ENCODE data around the gene MYB.

The MYB gene

GRCh38 chr6:135189344-135189743 lies 8.2 kb downstream of the MYB start:
- no peak for DNase-seq (ENCODE audit: low read depth)

- DNase-seq (ENCODE audit: low read depth) = no peak
Measured at GRCh38 chr6:135191508-135192255, 10.6 kb downstream of the MYB start.

- DNase-seq (ENCODE audit: low read depth) = no peak
Measured at GRCh38 chr6:135192256-135193174, 11.4 kb downstream of the MYB start.

GRCh38 chr6:135193221-135193620 lies 12.1 kb downstream of the MYB start:
- DNase-seq (ENCODE audit: low read depth) = no peak

GRCh38 chr6:135195041-135195440 lies 13.9 kb downstream of the MYB start:
- DNase-seq (ENCODE audit: low read depth) = no peak

- no peak for DNase-seq (ENCODE audit: low read depth)
Measured at GRCh38 chr6:135195522-135195921, 14.4 kb downstream of the MYB start.

GRCh38 chr6:135196739-135197510 lies 15.8 kb downstream of the MYB start:
- no peak for DNase-seq (ENCODE audit: low read depth)

GRCh38 chr6:135202836-135203235 lies 21.7 kb downstream of the MYB start:
- no peak for DNase-seq (ENCODE audit: low read depth)

GRCh38 chr6:135204951-135205350 lies 23.8 kb downstream of the MYB start:
- DNase-seq (ENCODE audit: low read depth) = no peak

GRCh38 chr6:135209803-135210202 lies 28.7 kb downstream of the MYB start:
- no peak for DNase-seq (ENCODE audit: low read depth)

- no peak for DNase-seq (ENCODE audit: low read depth)
Measured at GRCh38 chr6:135210632-135211305, 29.7 kb downstream of the MYB start.

GRCh38 chr6:135211306-135211702 lies 30.2 kb downstream of the MYB start:
- no peak for DNase-seq (ENCODE audit: low read depth)

GRCh38 chr6:135212020-135212806 lies 31.1 kb downstream of the MYB start:
- no peak for DNase-seq (ENCODE audit: low read depth)

GRCh38 chr6:135212935-135213334 lies 31.8 kb downstream of the MYB start:
- DNase-seq (ENCODE audit: low read depth) = no peak

GRCh38 chr6:135213616-135214015 lies 32.5 kb downstream of the MYB start:
- no peak for DNase-seq (ENCODE audit: low read depth)

- no peak for DNase-seq (ENCODE audit: low read depth)
Measured at GRCh38 chr6:135215160-135215559, 34.1 kb downstream of the MYB start.

GRCh38 chr6:135215563-135215962 lies 34.5 kb downstream of the MYB start:
- no peak for DNase-seq (ENCODE audit: low read depth)

GRCh38 chr6:135217663-135218062 lies 36.6 kb downstream of the MYB start:
- no peak for DNase-seq (ENCODE audit: low read depth)

- no peak for DNase-seq (ENCODE audit: low read depth)
Measured at GRCh38 chr6:135219346-135219745, 38.2 kb downstream of the MYB start.

- no peak for DNase-seq (ENCODE audit: low read depth)
Measured at GRCh38 chr6:135221042-135221441, 39.9 kb downstream of the MYB start.

- DNase-seq (ENCODE audit: low read depth) = no peak
Measured at GRCh38 chr6:135221505-135221904, 40.4 kb downstream of the MYB start.

Measured in fibroblast of the conjunctiva (primary cell).